ENCODE results near the gene GOLPH3. TPM values are rescaled to one million over a fixed set of nuclear protein-coding genes. Genes with fewer than 3 reads are reported as not detected.

Gene GOLPH3
- total RNA-seq, 1 experiment from 2014 or later: 115 TPM

DNA sequence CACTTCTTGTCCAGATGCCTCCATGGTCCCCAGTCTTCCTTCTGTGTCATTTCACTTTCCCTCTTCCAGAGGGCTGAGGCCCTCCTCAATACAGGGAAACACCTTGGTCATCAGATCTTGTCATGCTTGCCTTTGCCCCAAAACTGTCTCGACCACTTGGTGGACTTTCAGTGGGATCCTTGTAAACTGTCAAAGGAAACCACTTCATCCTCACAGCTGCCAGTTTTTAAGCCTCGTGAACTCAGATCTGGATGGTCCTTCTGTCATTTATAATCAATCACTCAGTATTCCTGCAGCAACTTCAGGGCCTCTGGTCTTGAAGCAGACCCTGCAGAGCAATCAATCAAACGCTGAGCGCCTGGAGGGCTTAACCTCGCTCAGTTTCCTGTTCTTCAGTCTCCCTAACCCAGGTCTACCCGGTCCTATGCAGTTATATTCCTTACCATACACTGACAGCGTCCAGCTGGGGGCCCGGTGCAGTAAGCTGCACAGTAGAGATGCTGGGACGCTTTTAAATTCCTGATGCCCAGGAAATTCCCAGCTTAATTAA lies 74.6 kb downstream of the GOLPH3 start:
- no peaks in the 10 kb centered on the region for H3K27me3 Mint-ChIP-seq (ENCODE audit: unreplicated experiment)
- TF ChIP-seq, protein P1, sequence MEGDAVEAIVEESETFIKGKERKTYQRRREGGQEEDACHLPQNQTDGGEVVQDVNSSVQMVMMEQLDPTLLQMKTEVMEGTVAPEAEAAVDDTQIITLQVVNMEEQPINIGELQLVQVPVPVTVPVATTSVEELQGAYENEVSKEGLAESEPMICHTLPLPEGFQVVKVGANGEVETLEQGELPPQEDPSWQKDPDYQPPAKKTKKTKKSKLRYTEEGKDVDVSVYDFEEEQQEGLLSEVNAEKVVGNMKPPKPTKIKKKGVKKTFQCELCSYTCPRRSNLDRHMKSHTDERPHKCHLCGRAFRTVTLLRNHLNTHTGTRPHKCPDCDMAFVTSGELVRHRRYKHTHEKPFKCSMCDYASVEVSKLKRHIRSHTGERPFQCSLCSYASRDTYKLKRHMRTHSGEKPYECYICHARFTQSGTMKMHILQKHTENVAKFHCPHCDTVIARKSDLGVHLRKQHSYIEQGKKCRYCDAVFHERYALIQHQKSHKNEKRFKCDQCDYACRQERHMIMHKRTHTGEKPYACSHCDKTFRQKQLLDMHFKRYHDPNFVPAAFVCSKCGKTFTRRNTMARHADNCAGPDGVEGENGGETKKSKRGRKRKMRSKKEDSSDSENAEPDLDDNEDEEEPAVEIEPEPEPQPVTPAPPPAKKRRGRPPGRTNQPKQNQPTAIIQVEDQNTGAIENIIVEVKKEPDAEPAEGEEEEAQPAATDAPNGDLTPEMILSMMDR (IDR thresholded peaks at IDR 0.05; ENCODE audit: unreplicated experiment): no peak

DNA sequence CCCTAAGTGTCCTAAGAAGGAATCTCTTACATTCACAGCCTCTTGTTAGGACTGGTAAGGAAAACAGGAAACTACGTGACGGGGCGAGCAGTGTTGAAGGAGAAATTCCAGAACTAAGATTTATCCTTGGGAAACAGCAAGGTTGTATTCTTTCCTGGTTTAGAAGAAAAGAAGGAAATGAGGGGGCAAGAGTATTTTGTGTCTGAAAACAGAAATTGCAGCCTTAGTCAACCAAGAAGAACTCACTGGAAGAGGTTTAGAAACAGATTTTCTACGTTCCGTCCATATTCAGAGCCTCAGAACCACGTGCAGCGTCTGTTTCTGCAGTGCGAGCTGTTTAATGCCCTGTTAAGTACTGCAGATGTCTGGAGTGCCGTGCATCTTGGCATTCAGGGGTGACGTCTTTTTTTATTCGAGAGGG lies 75.2 kb downstream of the GOLPH3 start:
- H3K27ac Mint-ChIP-seq (ENCODE audit: unreplicated experiment): no peak overlapping the region
- intact Hi-C loops (cut with micrococcal nuclease; ENCODE audit: unreplicated experiment): no loop called here
- TF ChIP-seq, protein P1 (IDR thresholded peaks at IDR 0.05; ENCODE audit: unreplicated experiment): no peak
- BruUV-seq (replicated peaks): no TSS peak
- no peak overlapping the region for H3K4me3 Mint-ChIP-seq (ENCODE audit: low read depth, unreplicated experiment)
- CTCF ChIA-PET: no interaction called here
- H3K27me3 Mint-ChIP-seq (ENCODE audit: unreplicated experiment): no peaks in the 10 kb centered on the region
- no peaks in the 10 kb centered on the region for H3K4me1 Mint-ChIP-seq (ENCODE audit: low read depth, unreplicated experiment)
- no peak for DNase-seq
- H3K36me3 Mint-ChIP-seq (ENCODE audit: insufficient read depth, unreplicated experiment): peaks cover 69% of the 10 kb centered on the region
- no peaks in the 10 kb centered on the region for H3K9me3 Mint-ChIP-seq (ENCODE audit: low read depth, unreplicated experiment)

More for the DNA sequence above, 74.6 kb downstream of the GOLPH3 start:
- no peak overlapping the region for H3K4me3 Mint-ChIP-seq (ENCODE audit: low read depth, unreplicated experiment)
- no peaks in the 10 kb centered on the region for H3K9me3 Mint-ChIP-seq (ENCODE audit: low read depth, unreplicated experiment)
- BruUV-seq (replicated peaks): no TSS peak
- H3K27ac Mint-ChIP-seq (ENCODE audit: unreplicated experiment): no peak overlapping the region
- DNase-seq: no peak
- CTCF ChIA-PET: no interaction called here
- H3K4me1 Mint-ChIP-seq (ENCODE audit: low read depth, unreplicated experiment): no peaks in the 10 kb centered on the region
- H3K36me3 Mint-ChIP-seq (ENCODE audit: insufficient read depth, unreplicated experiment): peaks cover 69% of the 10 kb centered on the region
- intact Hi-C loops (cut with micrococcal nuclease; ENCODE audit: unreplicated experiment): no loop called here

DNA sequence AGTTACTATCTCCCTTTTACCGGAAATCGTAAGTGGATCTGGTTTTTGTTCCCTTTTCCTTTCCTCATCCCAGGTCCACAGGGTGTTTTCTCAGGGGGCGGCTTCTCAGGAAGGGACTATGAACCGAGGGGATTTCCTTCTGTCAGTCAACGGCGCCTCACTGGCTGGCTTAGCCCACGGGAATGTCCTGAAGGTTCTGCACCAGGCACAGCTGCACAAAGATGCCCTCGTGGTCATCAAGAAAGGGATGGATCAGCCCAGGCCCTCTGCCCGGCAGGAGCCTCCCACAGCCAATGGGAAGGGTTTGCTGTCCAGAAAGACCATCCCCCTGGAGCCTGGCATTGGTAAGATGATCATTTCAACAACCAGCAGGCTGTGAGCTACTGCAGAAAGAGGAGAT lies 75.8 kb downstream of the GOLPH3 start:
- CTCF ChIA-PET: no interaction called here
- intact Hi-C loops (cut with micrococcal nuclease; ENCODE audit: unreplicated experiment): no loop called here
- Mint-ChIP-seq H3K4me1 (ENCODE audit: low read depth, unreplicated experiment) (no peaks in the 10 kb centered on the region), H3K4me3 (ENCODE audit: low read depth, unreplicated experiment) (no peak overlapping the region), H3K9me3 (ENCODE audit: low read depth, unreplicated experiment) (no peaks in the 10 kb centered on the region), H3K27me3 (ENCODE audit: unreplicated experiment) (no peaks in the 10 kb centered on the region), H3K27ac (ENCODE audit: unreplicated experiment) (no peak overlapping the region), H3K36me3 (ENCODE audit: insufficient read depth, unreplicated experiment) (peaks cover 68% of the 10 kb centered on the region)
- TF ChIP-seq, protein P1 (IDR thresholded peaks at IDR 0.05; ENCODE audit: unreplicated experiment): no peak
- no TSS peak for BruUV-seq (replicated peaks)
- no peak for DNase-seq

DNA sequence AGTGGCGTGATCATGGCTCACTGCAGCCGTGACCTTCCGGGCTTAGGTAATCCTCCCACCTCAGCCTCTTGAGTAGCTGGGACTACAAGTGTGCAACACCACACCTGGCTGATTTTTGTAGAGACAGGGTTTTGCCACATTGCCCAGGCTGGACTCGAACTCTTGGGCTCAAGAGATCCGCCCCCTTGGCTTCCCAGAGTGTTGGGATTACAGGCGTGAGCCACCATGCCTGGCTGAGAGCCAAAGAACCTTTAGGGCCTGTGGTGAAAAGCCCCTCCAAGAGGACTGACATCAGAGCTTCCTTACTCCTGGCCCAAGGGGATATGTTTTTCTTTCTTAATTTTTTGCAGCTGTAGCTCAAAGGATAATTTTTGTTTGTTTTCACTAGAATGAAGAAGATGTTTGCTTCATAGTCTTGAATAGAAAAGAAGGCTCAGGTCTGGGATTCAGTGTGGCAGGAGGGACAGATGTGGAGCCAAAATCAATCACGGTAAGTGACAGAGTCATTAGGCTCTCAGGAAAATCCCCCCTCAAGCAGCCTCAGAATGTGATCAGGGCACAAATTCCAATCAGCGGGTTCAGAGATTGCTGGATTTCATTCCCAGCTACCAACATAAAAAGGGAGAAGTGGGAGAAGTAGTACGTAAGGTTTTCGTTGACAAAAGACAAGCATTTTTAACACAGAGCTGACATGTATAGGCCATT lies 77.1 kb downstream of the GOLPH3 start:
- intact Hi-C loops (cut with micrococcal nuclease; ENCODE audit: unreplicated experiment): no loop called here
- Mint-ChIP-seq H3K27ac (ENCODE audit: unreplicated experiment) (no peak overlapping the region), H3K4me3 (ENCODE audit: low read depth, unreplicated experiment) (no peak overlapping the region), H3K27me3 (ENCODE audit: unreplicated experiment) (no peaks in the 10 kb centered on the region), H3K9me3 (ENCODE audit: low read depth, unreplicated experiment) (no peaks in the 10 kb centered on the region), H3K4me1 (ENCODE audit: low read depth, unreplicated experiment) (no peaks in the 10 kb centered on the region), H3K36me3 (ENCODE audit: insufficient read depth, unreplicated experiment) (peaks cover 69% of the 10 kb centered on the region)
- no peak for DNase-seq
- BruUV-seq (replicated peaks): no TSS peak
- TF ChIP-seq, protein P1 (IDR thresholded peaks at IDR 0.05; ENCODE audit: unreplicated experiment): no peak
- CTCF ChIA-PET: interaction anchor here (0.6 kb wide), 1 partner anchor 44 kb away, joined by 4 read pairs; no protein-coding TSS in a partner anchor

All from Calu3 (cell line).